22Rv1 (cell line): ENCODE measurements around the gene NCAN.

Source experiments
- CTCF ChIP-seq: fragments of 450-650 bp; IDR thresholded peaks from 2 replicates; pipeline ENCODE4 v1.5.1; 2017; ENCODE audit warnings: mild to moderate bottlenecking
- ZFX ChIP-seq: fragments of 450-650 bp; IDR thresholded peaks from 2 replicates; pipeline ENCODE4 v1.6.1; 2017; ENCODE audit warnings: antibody characterized with exemption, borderline replicate concordance

GRCh38 chr19:19169236-19170052 lies 42.3 kb upstream of the NCAN start:
- no peak for TF ChIP-seq CTCF
- no peak for TF ChIP-seq ZFX
